ENCODE measurements around the gene MEX3D.
"Not testable (repeated sequence)": the region's sequence is repeated elsewhere in the genome, so short reads cannot be mapped to it uniquely, and the experiment has no call there.

Gene MEX3D

GRCh38 chr19:1572795-1573194, 4.7 kb upstream of the MEX3D start:
- no peak for DNase-seq (ENCODE audit: low read depth, low spot score)

- DNase-seq (ENCODE audit: low read depth, low spot score): no peak
Measured at GRCh38 chr19:1571358-1571757, 3.2 kb upstream of the MEX3D start.

DNA sequence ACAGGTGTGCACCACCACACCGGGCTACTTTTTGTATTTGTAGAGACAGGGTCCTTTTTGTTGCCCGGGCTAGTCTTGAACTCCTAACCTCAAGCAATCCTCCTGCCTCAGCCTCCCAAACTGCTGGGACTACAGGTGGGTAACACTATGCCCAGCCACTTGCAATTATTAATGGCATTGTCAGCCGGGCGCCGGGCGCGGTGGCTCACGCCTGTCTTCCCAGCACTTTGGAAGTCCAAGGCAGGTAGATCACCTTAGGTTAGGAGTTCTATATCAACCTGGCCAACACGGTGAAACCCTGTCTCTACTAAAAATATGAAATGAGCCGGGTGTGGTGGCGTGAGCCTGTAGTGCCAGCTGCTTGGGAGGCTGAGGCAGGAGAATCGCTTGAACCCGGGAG, 2.7 kb upstream of the MEX3D start:
- DNase-seq (ENCODE audit: low read depth, low spot score): no peak

DNA sequence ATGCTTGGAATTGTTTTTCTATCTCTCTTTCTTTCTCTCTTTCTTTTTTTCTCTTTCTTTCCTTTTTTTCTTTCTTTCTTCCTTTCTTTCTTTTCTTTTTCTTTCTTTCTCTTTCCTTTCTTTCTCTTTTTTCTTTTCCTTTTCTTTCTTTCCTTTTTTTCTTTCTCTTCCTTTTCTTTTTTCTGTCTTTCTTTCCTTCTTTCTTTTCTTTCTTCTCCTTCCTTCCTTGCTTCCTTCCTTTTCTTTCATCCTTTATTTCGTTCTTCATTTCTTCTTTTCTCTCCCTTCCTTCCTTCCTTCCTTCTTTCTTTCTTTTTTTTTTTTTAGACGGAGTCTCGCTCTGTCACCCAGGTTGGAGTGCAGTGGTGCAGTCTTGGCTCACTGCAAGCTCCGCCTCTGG, 1.9 kb upstream of the MEX3D start:
- no peak for DNase-seq (ENCODE audit: low read depth, low spot score)

DNA sequence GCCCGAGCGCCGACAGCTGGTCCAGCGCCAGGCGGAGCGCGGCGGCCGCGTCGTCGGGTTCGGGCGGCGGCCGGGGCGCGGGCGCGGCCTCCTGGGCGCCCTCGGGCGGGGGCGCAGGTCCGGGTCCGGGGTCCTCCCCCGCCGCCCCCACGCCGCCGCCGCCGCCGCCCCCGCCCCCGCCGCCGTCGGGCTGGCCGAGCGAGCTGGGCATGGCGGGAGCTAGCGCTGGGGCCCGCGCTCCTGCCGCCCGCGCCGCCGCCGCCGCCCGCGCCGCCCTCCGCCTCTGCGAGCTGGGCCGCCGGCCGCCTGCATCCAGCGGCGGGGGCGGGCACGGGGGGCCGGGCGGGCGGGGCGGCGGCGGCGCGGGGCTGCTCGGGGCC, 287 bp downstream of the MEX3D start:
- DNase-seq (ENCODE audit: low read depth, low spot score): no peak

DNA sequence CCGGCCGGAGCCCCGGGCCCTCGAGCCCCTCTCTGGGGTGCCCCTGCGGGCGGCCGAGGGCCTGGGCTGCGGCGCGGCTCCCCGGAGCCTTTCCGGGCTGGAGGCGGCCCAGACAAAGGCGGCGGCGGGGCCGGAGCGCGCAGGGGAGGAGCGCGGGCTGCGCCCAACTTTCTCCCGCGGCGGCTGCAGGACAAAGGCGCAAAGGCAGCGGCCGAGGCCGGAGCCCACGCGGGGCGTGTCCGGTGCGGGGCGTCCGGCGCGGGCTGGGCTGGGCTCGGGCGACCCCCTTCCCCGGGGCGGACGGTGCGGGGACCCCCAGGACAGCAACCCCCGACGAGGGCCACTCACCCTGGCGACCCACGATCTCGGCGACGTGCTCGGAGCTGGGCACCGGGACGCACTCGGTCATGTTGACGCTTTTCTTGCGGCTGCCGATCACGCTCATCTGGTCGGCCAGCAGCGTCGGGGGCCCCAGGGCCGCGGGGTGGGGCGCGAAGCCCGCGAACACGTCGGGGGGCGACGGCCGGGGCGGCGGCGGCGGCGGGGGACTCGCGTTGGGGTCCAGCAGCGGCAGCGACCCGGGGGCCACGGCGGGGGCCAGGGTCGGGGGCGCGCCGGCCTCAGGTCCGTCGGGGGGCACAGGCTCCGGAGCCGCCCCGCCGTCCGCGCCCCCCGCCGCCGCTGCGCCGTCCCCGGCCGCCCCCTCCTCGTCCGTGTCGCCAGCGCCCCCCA, 843 bp downstream of the MEX3D start:
- no peak for DNase-seq (ENCODE audit: low read depth, low spot score)

DNA sequence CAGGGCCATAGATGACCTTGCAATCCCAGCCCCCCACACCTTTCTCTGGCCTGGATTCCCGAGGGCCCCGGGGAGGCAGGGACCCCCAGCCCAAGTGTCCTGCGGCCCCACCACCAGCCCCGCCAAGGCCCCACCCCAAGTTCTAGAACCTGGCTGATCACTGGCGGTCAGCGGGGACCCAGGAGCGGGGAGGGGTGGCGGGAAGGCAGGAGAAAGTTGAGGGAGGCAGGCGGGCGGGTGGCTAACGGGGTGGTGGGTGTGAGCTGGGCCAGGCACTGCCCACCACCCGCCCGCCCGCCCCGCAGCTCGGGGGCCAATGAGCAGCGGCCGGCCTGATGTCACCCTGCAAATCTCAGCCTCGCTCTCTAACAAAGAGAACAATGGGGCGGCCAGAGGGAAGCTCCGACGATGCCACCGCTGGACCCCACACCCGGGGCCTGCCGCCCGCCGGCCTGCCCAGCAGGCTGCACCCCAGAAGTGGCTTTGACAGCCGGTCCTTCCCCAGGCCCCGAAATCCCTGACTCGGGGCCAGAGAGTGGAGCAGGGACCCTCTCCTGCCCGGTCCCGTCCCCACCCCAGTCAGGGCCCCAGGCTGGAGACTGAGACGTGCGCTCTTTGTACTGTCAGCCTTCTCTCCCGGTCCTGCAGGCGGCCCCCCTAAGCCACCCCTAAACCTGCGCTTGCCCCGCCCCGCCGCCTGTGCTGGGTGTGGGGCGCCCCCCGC, 1.6 kb downstream of the MEX3D start:
- DNase-seq (ENCODE audit: low read depth, low spot score): peak; percentile 80

GRCh38 chr19:1563251-1563650, 4.9 kb downstream of the MEX3D start:
- no peak for DNase-seq (ENCODE audit: low read depth, low spot score)

- DNase-seq (ENCODE audit: low read depth, low spot score): no peak
Measured at GRCh38 chr19:1561236-1561842, 6.8 kb downstream of the MEX3D start.

DNA sequence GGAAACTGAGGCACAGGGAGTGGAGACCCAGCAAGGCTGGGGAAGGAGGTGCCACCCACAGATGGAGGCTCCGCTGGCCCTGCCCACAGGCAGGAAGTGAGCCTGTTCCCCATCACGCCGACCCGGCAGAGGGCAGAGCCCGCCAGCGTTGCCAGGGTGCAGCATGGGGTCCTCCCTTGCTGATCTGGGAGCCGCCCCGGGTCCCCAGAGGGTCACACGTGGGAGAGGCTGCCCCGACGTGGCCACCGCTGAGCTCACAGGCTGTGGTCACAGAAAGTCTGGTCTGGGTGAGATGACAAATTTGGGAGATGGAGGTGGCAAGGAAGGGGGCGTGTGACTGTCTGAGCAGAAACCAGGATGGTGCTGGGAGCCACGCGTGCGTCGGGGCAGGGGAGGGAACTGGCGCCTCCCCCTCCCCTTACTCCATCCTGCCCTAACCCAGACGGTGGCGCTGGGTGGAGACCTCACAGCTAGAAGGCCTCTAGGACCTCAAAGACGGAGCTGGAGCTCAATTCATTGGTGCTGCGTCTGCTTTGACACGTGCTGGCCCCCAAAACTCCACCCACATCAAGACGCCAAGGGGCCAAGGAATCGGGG, 7.7 kb downstream of the MEX3D start:
- no peak for DNase-seq (ENCODE audit: low read depth, low spot score)

DNA sequence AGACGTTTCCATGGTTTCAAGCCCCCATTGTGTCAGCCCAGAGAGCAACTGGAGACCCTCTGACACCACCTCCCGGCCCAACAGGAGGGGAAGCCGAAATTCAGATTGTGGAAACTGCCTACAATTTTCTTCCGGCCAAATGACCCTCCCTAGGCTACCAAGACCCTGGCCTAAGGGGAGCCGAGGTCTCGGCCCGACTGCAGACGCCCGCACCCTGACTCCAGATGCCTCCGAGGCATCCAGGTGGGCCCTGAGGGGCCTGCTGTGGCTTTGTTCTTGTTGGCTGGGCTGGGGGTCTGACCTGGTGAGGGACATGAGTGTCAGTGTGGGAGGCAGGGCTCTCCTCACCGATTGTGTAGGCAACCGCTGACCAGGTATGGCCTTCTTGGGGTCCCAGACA, 9.6 kb downstream of the MEX3D start:
- no peak for DNase-seq (ENCODE audit: low read depth, low spot score)

DNA sequence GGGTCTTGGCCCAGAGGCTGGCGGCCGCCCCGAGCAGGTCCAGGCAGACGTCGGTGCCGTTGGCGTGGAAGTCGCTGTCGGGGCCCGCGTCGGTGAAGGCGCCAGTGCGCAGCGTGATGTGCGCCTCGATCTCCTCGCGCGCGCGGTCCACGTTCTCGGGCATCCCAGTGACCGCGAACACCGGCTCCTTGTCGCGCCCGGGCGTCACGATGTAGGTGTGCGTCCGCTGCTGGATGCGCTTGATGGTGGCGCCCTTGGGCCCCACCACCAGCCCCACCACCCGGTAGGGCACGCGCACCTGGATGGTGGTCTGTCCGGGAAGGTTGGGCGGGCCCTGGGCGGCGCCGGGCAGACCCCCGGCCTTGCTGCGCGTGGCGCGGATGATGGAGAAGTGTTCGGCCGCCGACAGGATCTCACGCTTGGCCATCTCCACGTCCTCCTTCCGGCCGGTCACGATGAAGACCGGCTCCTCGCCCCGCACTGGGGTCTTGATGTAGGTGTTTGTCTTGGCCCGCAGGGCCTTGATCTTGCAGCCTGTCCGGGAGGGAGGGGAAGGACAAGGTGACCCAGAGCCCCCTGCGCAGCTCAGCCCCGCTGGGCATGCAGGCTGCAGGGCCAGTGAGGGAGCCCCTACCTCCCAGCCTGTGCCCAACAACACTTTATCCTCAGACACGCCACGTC, 11.6 kb downstream of the MEX3D start:
- DNase-seq (ENCODE audit: low read depth, low spot score): no peak

DNA sequence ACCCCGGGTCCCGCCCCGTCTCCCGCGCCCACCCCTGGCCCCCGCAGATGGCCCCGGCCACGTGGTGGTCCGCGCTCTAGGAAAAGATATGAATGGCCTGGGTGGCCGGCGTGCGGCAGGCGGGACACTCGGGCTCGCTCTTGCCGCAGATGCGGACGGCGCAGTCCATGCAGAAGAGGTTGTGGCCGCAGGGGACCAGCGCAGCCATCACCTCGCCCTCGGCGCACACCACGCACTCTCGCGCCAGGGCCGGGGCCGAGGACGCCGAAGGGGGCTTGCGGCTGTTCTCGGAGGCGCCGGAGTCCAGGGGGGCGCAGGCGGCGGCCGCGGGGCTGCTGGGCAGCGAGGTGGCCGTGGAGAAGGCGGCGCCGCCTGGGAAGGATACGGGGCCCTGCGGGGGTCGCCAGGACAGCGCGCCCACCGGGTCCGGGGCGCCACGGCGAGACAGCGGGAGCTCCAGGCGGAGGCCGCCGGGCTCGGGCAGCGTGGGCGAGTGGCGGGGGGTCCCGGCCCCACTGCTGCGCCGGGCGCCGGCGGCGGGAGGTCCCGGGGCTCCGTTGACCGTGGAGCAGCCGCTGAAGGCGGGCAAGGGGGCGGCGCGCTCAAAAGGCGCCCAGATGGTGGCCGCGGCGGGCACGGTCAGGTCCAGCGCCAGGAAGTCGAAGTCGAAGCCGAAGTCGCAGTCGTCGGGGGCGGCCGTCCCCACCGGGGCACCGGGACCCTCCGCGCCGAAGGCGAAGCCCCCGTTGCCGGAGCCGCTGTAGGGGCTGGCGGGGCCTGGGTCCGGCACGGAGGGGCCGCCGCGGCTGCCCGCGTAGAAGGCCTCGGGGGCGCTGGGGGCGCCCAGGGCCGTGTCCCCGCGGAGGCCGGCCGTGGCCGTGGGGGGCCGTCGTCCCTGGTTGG, 12.4 kb downstream of the MEX3D start:
- no peak for DNase-seq (ENCODE audit: low read depth, low spot score)

DNA sequence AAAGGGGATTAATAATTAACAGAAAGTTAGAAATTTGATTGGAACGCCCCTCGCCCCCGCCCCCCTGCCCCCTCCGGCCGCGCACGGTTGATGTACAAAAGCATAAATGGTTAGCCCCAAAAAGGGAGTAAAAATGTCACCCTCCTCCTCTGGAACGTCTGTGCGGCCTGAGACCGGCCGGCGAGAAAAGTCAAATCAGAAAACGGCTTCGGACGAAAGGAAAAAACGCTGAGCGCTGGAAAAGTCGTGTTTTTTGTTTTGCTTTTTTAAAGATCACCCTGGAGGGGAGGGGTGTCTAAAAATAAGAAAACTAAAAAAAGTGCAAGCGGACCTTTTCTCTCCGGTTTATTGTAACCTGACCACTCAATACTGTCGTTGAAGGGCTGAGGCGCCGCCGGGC, 13.2 kb downstream of the MEX3D start:
- no peak for DNase-seq (ENCODE audit: low read depth, low spot score)

GRCh38 chr19:1553415-1553814, 14.7 kb downstream of the MEX3D start:
- DNase-seq (ENCODE audit: low read depth, low spot score): no peak

DNA sequence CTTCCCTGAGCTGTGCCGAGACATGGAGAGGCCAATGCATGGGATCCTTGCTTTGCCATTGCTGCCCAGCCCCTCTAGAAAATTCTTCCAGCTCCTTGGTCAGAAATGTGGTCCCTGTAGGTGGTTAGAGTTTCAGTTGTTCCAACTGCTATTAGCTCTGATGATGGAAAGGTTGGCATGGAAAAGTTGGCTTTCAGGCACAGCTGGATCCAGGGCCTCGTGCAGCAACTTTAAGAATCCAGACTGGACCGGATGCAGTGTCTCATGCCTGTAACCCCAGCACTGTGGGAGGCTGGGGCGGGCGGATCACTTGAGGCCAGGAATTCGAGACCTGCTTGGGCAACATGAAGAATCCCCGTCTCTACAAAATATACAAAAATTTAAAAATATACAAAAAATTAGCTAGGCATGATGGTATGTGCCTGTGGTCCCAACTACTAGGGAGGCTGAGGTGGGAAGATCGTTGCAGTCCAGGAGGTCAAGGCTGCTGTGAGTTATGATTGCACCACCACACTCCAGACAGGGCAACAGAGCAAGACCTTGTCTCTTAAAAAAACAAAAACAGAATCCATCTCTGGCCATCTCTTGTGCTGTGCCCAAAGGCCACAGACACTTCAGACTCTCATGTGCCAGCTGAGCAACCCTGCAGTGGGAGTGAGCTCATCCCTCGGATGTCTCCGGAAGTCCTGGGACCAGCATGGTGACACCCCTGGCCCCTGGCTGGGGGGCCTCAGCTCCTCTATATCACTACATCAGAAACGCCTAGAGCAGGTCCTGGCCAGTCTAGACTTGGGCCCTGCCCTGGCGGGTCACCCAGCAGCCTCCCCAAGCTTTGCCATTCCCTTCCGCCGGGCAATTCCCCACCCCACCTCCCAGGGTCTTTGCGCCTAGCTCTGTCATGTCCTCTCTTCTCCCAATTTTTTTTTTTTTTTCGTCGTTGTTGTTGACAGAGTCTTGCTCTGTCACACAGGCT, 16.8 kb downstream of the MEX3D start:
- no peak for DNase-seq (ENCODE audit: low read depth, low spot score)

DNA sequence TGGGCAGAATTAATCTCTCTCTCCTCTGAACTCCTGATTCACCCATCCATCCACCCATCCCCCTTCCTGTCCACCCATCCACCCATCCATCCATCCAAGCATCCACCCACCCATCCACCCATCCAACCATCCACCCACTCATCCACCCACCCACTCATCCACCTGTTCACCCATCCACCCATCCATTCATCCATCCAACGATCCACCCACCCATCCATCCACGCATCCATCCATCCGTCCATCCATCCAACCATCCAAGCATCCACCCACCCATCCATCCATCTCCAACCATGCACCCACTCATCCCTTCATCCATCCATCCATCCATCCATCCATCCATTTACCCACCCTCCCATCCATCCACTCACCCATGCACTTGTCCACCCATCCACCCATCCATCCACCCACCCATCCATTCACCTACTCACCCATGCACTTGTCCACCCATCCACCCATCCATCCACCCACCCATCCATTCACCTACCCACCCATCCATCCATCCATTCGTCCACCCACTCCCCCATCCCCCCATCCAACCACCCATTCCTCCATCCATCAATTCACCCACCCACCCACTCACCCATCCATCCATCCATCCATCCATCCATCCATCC, 18.7 kb downstream of the MEX3D start:
- DNase-seq (ENCODE audit: low read depth, low spot score): no peak

DNA sequence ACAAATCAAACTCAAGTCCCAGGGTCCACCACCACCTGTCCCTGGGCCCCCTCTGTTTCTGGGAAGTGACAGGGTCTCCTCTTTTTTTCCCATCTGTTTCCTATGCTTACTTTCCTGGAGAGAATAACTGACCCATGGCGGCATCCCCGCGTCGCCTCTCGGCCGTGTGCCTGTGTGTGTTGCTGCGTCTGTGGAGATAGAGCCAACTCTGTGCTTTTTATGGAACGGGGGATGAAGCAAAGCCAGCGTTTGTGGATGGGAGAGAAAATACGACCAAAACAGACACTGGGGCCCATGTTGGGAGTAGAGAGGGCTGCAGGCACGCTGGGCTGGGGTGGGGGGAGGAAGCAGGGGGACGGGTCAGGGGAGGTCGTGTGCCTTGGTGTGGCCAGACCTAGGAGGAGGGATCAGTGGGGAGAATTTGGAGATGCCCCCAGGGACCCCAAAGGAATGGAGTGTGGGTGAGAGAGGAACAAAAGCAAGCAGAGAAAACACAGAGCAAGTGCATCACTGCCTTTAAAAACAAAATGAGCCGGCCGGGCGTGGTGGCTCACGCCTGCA, 27.7 kb downstream of the MEX3D start:
- peak; percentile 46 for DNase-seq (ENCODE audit: low read depth, low spot score)

DNA sequence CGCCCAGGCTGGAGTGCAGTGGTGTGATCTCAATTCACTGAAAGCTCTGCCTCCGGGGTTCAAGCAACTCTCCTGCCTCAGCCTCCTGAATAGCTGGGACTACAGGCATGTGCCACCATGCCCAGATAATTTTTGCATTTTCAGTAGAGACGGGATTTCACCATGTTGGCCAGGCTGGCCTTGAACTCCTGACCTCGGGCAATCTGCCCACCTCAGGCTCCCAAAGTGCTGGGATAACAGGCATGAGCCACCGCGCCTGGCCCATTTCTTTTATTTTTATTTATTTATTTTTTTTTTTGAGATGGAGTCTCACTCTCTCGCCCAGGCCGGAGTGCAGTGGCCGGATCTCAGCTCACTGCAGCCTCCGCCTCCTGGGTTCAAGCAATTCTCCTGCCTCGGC, 28.4 kb downstream of the MEX3D start:
- not testable (repeated sequence) for DNase-seq (ENCODE audit: low read depth, low spot score)

Measured in ELF-1 (cell line).